H1 (cell line): Measurements from ENCODE around the gene RABL6. TPM values are rescaled to one million over a fixed set of nuclear protein-coding genes. Genes with fewer than 3 reads are reported as not detected.
A peak's percentile ranks its signal among the peaks of the same experiment; 100 is the strongest.

Source experiments
- CTCF ChIA-PET: fragments of 300-600 bp; sonication (Branson Sonifier 250); formaldehyde crosslinking; loops from one replicate; lab custom pipeline; 2021; ENCODE audit not compliant: partially characterized antibody; lab: Charles Lee
- POLR2A ChIA-PET: fragments of 300-600 bp; sonication (Branson Sonifier 250); formaldehyde crosslinking; loops from one replicate; lab custom pipeline; 2021; ENCODE audit warnings: inconsistent platforms; ENCODE audit not compliant: partially characterized antibody; lab: Charles Lee
- DNase-seq, 2 experiments: peaks; one replicate each; pipeline versions ENCODE4 v3.0.0 to v3.0.0-alpha.2; 2010 to 2022; ENCODE audit warnings: low spot score in 2 of 2, low read depth in 1 of 2, mixed read lengths in 1 of 2
- FAIRE-seq: peaks from 2 replicates; lab custom pipeline; 2011; peaks lifted over from hg19 to GRCh38; lab: Jason Lieb, UNC
- H2AFZ ChIP-seq: 2 replicates; pipeline ENCODE4 v1.8.1; 2012; ENCODE audit warnings: low read length, inconsistent platforms
- H2AK5ac ChIP-seq: 2 replicates; pipeline ENCODE4 v1.6.1; 2013; ENCODE audit warnings: low read depth, low read length
- H2BK120ac ChIP-seq: replicated peaks from 2 replicates; pipeline ENCODE3; 2013; ENCODE audit warnings: low read depth, low read length, inconsistent platforms
- H2BK12ac ChIP-seq: 2 replicates; pipeline ENCODE4 v1.6.1; 2013; ENCODE audit warnings: low read depth, low read length
- H2BK15ac ChIP-seq: 2 replicates; pipeline ENCODE4 v1.6.1; 2013; ENCODE audit warnings: low read length
- H2BK20ac ChIP-seq: 2 replicates; pipeline ENCODE4 v1.6.1; 2013; ENCODE audit warnings: low read length
- H2BK5ac ChIP-seq: 2 replicates; pipeline ENCODE4 v1.6.1; 2013; ENCODE audit warnings: low read depth, low read length
- H3K14ac ChIP-seq: 2 replicates; pipeline ENCODE4 v1.6.1; 2013; ENCODE audit warnings: inconsistent platforms; ENCODE audit not compliant: insufficient read length
- H3K18ac ChIP-seq: 2 replicates; pipeline ENCODE4 v1.6.1; 2013; ENCODE audit warnings: low read length; ENCODE audit errors: extremely low read depth
- H3K23ac ChIP-seq: 2 replicates; pipeline ENCODE4 v1.6.1; 2013; ENCODE audit warnings: inconsistent platforms; ENCODE audit not compliant: insufficient read length
- H3K23me2 ChIP-seq: 2 replicates; pipeline ENCODE4 v1.6.1; 2013; ENCODE audit warnings: low read depth, low read length
- H3K27ac ChIP-seq: 2 replicates; pipeline ENCODE4 v1.6.1; 2011; ENCODE audit warnings: low read depth, low read length, inconsistent platforms
- H3K27me3 ChIP-seq, 4 experiments: replicated peaks in 1 of 4; 1 replicate in 1 of 4; 2 replicates in 3 of 4; pipeline versions ENCODE4 v1.6.1 to v1.8.1; 2011 to 2013; ENCODE audit warnings: low read length in 3 of 4, mild to moderate bottlenecking in 3 of 4, inconsistent platforms in 2 of 4, mixed read lengths in 2 of 4, moderate library complexity in 1 of 4; ENCODE audit not compliant: control insufficient read depth in 3 of 4, insufficient read depth in 3 of 4; ENCODE audit errors: extremely low read depth in 1 of 4
- H3K36me3 ChIP-seq, 4 experiments: 2 replicates each; pipeline versions ENCODE4 v1.6.1 to v1.8.1; 2011 to 2013; ENCODE audit warnings: mild to moderate bottlenecking in 4 of 4, low read length in 3 of 4, moderate library complexity in 2 of 4, control low read depth in 1 of 4, inconsistent platforms in 1 of 4; ENCODE audit not compliant: insufficient read depth in 4 of 4, control insufficient read depth in 2 of 4
- H3K4ac ChIP-seq: replicated peaks from 2 replicates; pipeline ENCODE3; 2013; ENCODE audit warnings: low read length, low read depth, mixed read lengths, inconsistent platforms; ENCODE audit not compliant: insufficient read length
- H3K4me1 ChIP-seq, 4 experiments: replicated peaks in 1 of 4; 1 replicate in 1 of 4; 2 replicates in 3 of 4; pipeline versions ENCODE4 v1.6.1 to v1.8.1; 2011 to 2013; ENCODE audit warnings: low read length in 3 of 4, inconsistent platforms in 2 of 4, mixed read lengths in 1 of 4; ENCODE audit not compliant: insufficient read depth in 4 of 4, control insufficient read depth in 3 of 4
- H3K4me2 ChIP-seq, 2 experiments: 2 replicates each; pipeline versions ENCODE4 v1.6.1 to v1.8.1; 2011 to 2013; ENCODE audit warnings: low read depth in 2 of 2, low read length in 2 of 2, control low read depth in 1 of 2, inconsistent platforms in 1 of 2, mild to moderate bottlenecking in 1 of 2; ENCODE audit not compliant: insufficient read depth in 1 of 2
- H3K4me3 ChIP-seq, 4 experiments: fragments of 200-600, 300-600 bp in 1 of 4; sonication (generic), shearing (Covaris generic), sonication (Bioruptor Twin) in 1 of 4; 2 replicates each; pipeline versions ENCODE4 v1.5.1 to v1.8.1; 2011 to 2016; ENCODE audit warnings: low read length in 4 of 4, low read depth in 3 of 4, control low read depth in 2 of 4, inconsistent platforms in 2 of 4, mild to moderate bottlenecking in 2 of 4, mixed read lengths in 1 of 4, moderate library complexity in 1 of 4; ENCODE audit not compliant: insufficient read depth in 2 of 4; ENCODE audit errors: extremely low read depth in 1 of 4
- H3K56ac ChIP-seq: replicated peaks from 2 replicates; pipeline ENCODE3; 2013; ENCODE audit warnings: low read depth, mild to moderate bottlenecking, mixed read lengths, low read length, inconsistent platforms; ENCODE audit not compliant: insufficient read length
- H3K79me1 ChIP-seq: 2 replicates; pipeline ENCODE4 v1.6.1; 2013; ENCODE audit warnings: low read depth, low read length, control low read depth
- H3K79me2 ChIP-seq, 2 experiments: 2 replicates each; pipeline versions ENCODE4 v1.6.1 to v1.8.1; 2012 to 2013; ENCODE audit warnings: low read length in 2 of 2, mild to moderate bottlenecking in 2 of 2, inconsistent platforms in 1 of 2; ENCODE audit not compliant: insufficient read depth in 2 of 2, control insufficient read depth in 1 of 2
- H3K9ac ChIP-seq, 4 experiments: replicated peaks in 1 of 4; 1 replicate in 1 of 4; 2 replicates in 3 of 4; pipeline versions ENCODE4 v1.6.1 to v1.8.1; 2011 to 2013; ENCODE audit warnings: low read depth in 3 of 4, low read length in 3 of 4, control low read depth in 2 of 4, mild to moderate bottlenecking in 2 of 4, moderate library complexity in 2 of 4, inconsistent platforms in 1 of 4; ENCODE audit errors: extremely low read depth in 1 of 4
- H3K9me3 ChIP-seq, 2 experiments: 2 replicates each; pipeline versions ENCODE4 v1.6.1 to v1.8.1; 2012 to 2013; ENCODE audit warnings: mild to moderate bottlenecking in 2 of 2, moderate library complexity in 2 of 2, control low read depth in 1 of 2, inconsistent platforms in 1 of 2, low read depth in 1 of 2, low read length in 1 of 2, mixed read lengths in 1 of 2; ENCODE audit not compliant: insufficient read depth in 2 of 2
- H4K20me1 ChIP-seq, 2 experiments: replicated peaks in 1 of 2; 2 replicates each; pipeline versions ENCODE3 to v1.8.1; 2011 to 2013; ENCODE audit warnings: inconsistent platforms in 2 of 2, low read length in 2 of 2, mild to moderate bottlenecking in 1 of 2; ENCODE audit not compliant: insufficient read depth in 2 of 2, control insufficient read depth in 1 of 2
- H4K5ac ChIP-seq: 2 replicates; pipeline ENCODE4 v1.6.1; 2013; ENCODE audit warnings: low read length, low read depth, mixed read lengths, inconsistent platforms; ENCODE audit not compliant: insufficient read length
- H4K8ac ChIP-seq: 2 replicates; pipeline ENCODE4 v1.8.0; 2013; ENCODE audit warnings: mild to moderate bottlenecking, moderate library complexity, low read length, inconsistent platforms; ENCODE audit not compliant: insufficient read depth; ENCODE audit errors: extremely low read depth
- H4K91ac ChIP-seq: replicated peaks from 2 replicates; pipeline ENCODE3; 2013; ENCODE audit warnings: low read length, mixed read lengths, inconsistent platforms; ENCODE audit not compliant: insufficient read length
- EGR1 ChIP-seq: IDR thresholded peaks from 2 replicates; pipeline ENCODE4 v1.6.1; 2011; ENCODE audit warnings: low read depth, low read length, borderline replicate concordance
- EP300 ChIP-seq, 2 experiments: IDR thresholded peaks; 1 replicate in 1 of 2; 2 replicates in 1 of 2; pipeline ENCODE4 v1.6.1; 2011 to 2012; ENCODE audit warnings: low read depth in 2 of 2, low read length in 2 of 2, mild to moderate bottlenecking in 2 of 2, borderline replicate concordance in 1 of 2, inconsistent platforms in 1 of 2, moderate library complexity in 1 of 2
- EZH2 ChIP-seq: fragments of 200-600 bp; sonication (generic); IDR thresholded peaks from 2 replicates; pipeline ENCODE4 v1.7.1; 2012; ENCODE audit warnings: low read depth, mild to moderate bottlenecking, moderate library complexity, low read length, inconsistent platforms; ENCODE audit not compliant: severe bottlenecking
- FOSL1 ChIP-seq: IDR thresholded peaks from 2 replicates; pipeline ENCODE4 v1.6.1; 2011; ENCODE audit warnings: mild to moderate bottlenecking, low read depth, low read length, moderate library complexity; ENCODE audit not compliant: insufficient read depth
- GABPA ChIP-seq: IDR thresholded peaks from 2 replicates; pipeline ENCODE4 v1.6.1; 2011; ENCODE audit warnings: mild to moderate bottlenecking, low read length, moderate library complexity, borderline replicate concordance; ENCODE audit not compliant: insufficient read depth
- NANOG ChIP-seq: IDR thresholded peaks from 2 replicates; pipeline ENCODE4 v1.6.1; 2011; ENCODE audit warnings: low read length, low read depth, mild to moderate bottlenecking, inconsistent platforms; ENCODE audit not compliant: insufficient read depth, poor library complexity, severe bottlenecking
- RFX5 ChIP-seq: IDR thresholded peaks from 2 replicates; pipeline ENCODE4 v1.6.1; 2011; ENCODE audit warnings: low read depth, low read length, improper control_type of control experiment, borderline replicate concordance
- RNF2 ChIP-seq: fragments of 200-900, 300-1000 bp; sonication (generic); IDR thresholded peaks from 2 replicates; pipeline ENCODE4 v1.7.1; 2016; ENCODE audit warnings: borderline replicate concordance, low read depth, mild to moderate bottlenecking, antibody characterized with exemption, low read length; ENCODE audit not compliant: poor library complexity, severe bottlenecking; ENCODE audit errors: missing control alignments
- SP4 ChIP-seq: IDR thresholded peaks from 2 replicates; pipeline ENCODE4 v1.6.1; 2012; ENCODE audit warnings: low read length, inconsistent platforms
- SRF ChIP-seq: IDR thresholded peaks from 2 replicates; pipeline ENCODE4 v1.6.1; 2011; ENCODE audit warnings: mild to moderate bottlenecking, low read depth, low read length, moderate library complexity
- WGBS, 2 experiments: shearing (Covaris generic) in 1 of 2; methylation state at CpG; one replicate each; pipeline versions ENCODE4 v1.1.6 to v1.1.7; 2013 to 2015; ENCODE audit warnings: low lambda C conversion rate in 2 of 2, mixed read lengths in 2 of 2, inconsistent platforms in 1 of 2, low coverage in 1 of 2, missing lambda C conversion rate in 1 of 2; ENCODE audit not compliant: insufficient replicate concordance in 2 of 2, insufficient coverage in 1 of 2, insufficient read length in 1 of 2; ENCODE audit errors: extremely low coverage in 1 of 2, missing lambda C conversion rate in 1 of 2; 5-methylcytosine and 5-hydroxymethylcytosine counted together
- polyA plus RNA-seq, 7 experiments: library from polyadenylated mRNA; depleted of rRNA in 3 of 7; stranded (reverse) in 5 of 7; unstranded in 2 of 7; fragments of >200 nt in 5 of 7; fragments of 200-250 nt in 2 of 7; gene quantifications; 1 replicate in 5 of 7; 2 replicates in 1 of 7; 4 replicates in 1 of 7; pipeline versions ENCODE4 v1.2.1 to v1.2.3, GENCODE V29; 2011 to 2013; ENCODE audit warnings: missing spikeins in 2 of 7, mixed read lengths in 2 of 7
- total RNA-seq: library from RNA; stranded (reverse); fragmentation: NEBNext Ultra II Directional; extraction: Animal tissue kit (Norgen Biotek cat#: 25700); gene quantifications from 2 replicates; pipeline ENCODE4 v1.2.1, GENCODE V29; 2021

The RABL6 gene
- total and polyA plus RNA-seq, 2 of the 8 experiments (the other 6 are each of a cell fraction or from before 2014, with no cell fraction given): 70.1 to 130 TPM

DNA sequence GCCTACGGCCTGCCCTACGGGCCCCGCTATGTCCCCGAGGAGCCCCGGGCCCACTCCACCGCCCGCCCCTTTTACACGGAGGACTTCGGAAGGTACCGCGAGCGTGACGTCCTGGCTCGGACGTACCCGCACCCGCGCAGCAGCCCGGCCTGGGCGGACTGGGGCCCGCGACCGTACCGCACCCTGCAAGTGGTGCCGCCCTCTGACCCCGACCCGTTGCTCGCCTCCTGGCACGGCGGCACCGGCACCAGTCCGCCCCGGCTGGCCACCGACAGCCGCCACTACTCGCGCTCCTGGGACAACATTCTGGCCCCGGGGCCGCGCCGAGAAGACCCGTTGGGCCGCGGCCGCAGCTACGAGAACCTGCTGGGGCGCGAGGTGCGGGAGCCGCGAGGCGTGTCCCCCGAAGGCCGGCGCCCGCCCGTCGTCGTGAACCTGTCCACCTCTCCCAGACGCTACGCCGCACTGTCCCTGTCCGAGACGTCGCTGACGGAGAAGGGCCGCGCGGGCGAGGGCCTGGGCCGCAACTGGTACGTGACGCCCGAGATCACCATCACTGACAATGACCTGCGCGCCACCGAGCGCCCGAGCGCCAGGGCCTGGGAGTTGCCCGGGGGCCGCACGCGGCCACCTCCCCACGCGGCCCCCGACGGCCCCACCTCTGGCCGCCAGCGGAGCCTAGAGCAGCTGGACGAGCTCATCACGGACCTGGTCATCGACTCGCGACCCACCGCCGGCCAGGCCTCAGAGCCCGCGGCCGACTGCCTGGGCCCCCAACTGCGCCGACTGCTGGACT lies 37.9 kb downstream of the RABL6 start:
- Histone ChIP-seq H3K4me1 (peaks cover 5 to 36% (median 21%) of the 10 kb centered on the region in 4 experiments), H2BK120ac (no peak overlapping the region), H3K79me1 (no peaks in the 10 kb centered on the region; the same call in 1 of the 2 replicates), H3K27ac (no peak overlapping the region), H4K91ac (no peak overlapping the region), H3K4me2 (peak overlapping the region; percentile 75 to 94; a peak in 3 of 4 replicates), H2AFZ (no peak overlapping the region), H3K18ac (no peak overlapping the region), H2BK12ac (no peak overlapping the region), H3K4ac (no peak overlapping the region), H4K5ac (no peak overlapping the region), H3K23ac (no peak overlapping the region), H2AK5ac (no peak overlapping the region), H3K14ac (no peak overlapping the region), H3K4me3 (peak overlapping the region in 1 of 4 experiments; percentile 42; a peak in 3 of 8 replicates), H2BK15ac (no peak overlapping the region), H4K8ac (no peak overlapping the region), H3K9me3 (no peaks in the 10 kb centered on the region; a peak in 1 of 4 replicates), H3K23me2 (peaks cover 13% of the 10 kb centered on the region), H3K56ac (no peak overlapping the region), H3K36me3 (peaks cover 0 to under 1% (median under 1%) of the 10 kb centered on the region in 4 experiments; a peak in 4 of 8 replicates), H3K27me3 (peaks cover 2 to 12% (median 7%) of the 10 kb centered on the region in 4 experiments; a peak in 6 of 7 replicates), H2BK20ac (no peak overlapping the region), H3K9ac (no peak overlapping the region), H3K79me2 (no peaks in the 10 kb centered on the region), H4K20me1 (peaks cover 8 to 10% of the 10 kb centered on the region in 2 experiments), H2BK5ac (no peak overlapping the region)
- ChIA-PET CTCF (interaction anchor here (1.3 to 8.9 kb wide), 4 partner anchors 14 to 43 kb away, joined by 3 to 131 read pairs (median 31); no protein-coding TSS in a partner anchor), POLR2A (interaction anchor here (1.2 to 20.5 kb wide), 6 partner anchors 9 to 52 kb away, joined by 3 to 248 read pairs (median 30); partner anchors contain the start of genes MAMDC4 and TRAF2)
- no peak for FAIRE-seq
- DNase-seq: no peak
- WGBS, 2 experiments: 80% methylated on average over 55 of the region's 102 CpGs; no CpG with 5 or more reads in 1 of the 2 experiments
- no peak for TF ChIP-seq FOSL1
- TF ChIP-seq RFX5: no peak
- no peak for TF ChIP-seq NANOG
- TF ChIP-seq GABPA: no peak
- no peak for TF ChIP-seq SP4
- TF ChIP-seq EP300 (IDR thresholded peaks at IDR 0.05; ENCODE audit: borderline replicate concordance in 1 of 2, low read depth in 2 of 2, low read length in 2 of 2): no peak
- TF ChIP-seq SRF: no peak
- TF ChIP-seq RNF2: no peak
- TF ChIP-seq EGR1: no peak
- TF ChIP-seq EZH2: no peak
